ENCODE data around the gene LRRC10B. TPM values are rescaled to one million over a fixed set of nuclear protein-coding genes. Genes with fewer than 3 reads are reported as not detected.

LRRC10B gene
- polyA plus RNA-seq, 2 of the 4 experiments (the other 2 are of a cell fraction), result 0.03 to 0.04 TPM

GRCh38 chr11:61528114-61528513 lies 19.6 kb downstream of the LRRC10B start:
- peaks cover 9% of the 10 kb centered on the region for H3K4me1 ChIP-seq
- no peak for DNase-seq (ENCODE audit: low read depth in 1 of 2, low spot score in 1 of 2)
- 32% methylated on average over 14 of the region's 14 CpGs for WGBS (ENCODE audit: missing lambda C conversion rate)
- no peak overlapping the region for H3K4me2 ChIP-seq
- no peaks in the 10 kb centered on the region for H3K9me3 ChIP-seq
- no peak for ATAC-seq
- H3K27ac ChIP-seq, result no peak overlapping the region
- no peak overlapping the region for H3K4me3 ChIP-seq
- FAIRE-seq, result no peak
- ChIA-PET POLR2A (no interaction called here), CTCF (interaction anchor here (1.0 to 9.1 kb wide), 6 partner anchors 8 to 205 kb away, joined by 3 to 150 read pairs (median 4); no protein-coding TSS in a partner anchor)
- TF ChIP-seq ZNF302 (CRISPR knock-in tag; IDR thresholded peaks at IDR 0.05) (no peak), PBX3 (IDR thresholded peaks at IDR 0.05) (no peak), ZFP36 (IDR thresholded peaks at IDR 0.05; ENCODE audit: borderline replicate concordance, partially characterized antibody) (no peak), GATA3 (IDR thresholded peaks at IDR 0.05; ENCODE audit: borderline replicate concordance) (no peak), RNF2 (IDR thresholded peaks at IDR 0.05; ENCODE audit: borderline replicate concordance, low read depth) (no peak), BHLHE40 (IDR thresholded peaks at IDR 0.05; ENCODE audit: low read depth, low read length) (no peak), EHMT2 (IDR thresholded peaks at IDR 0.05; ENCODE audit: low read depth) (no peak), ZC3H11A (IDR thresholded peaks at IDR 0.05) (no peak), HOXB5 (CRISPR knock-in tag; IDR thresholded peaks at IDR 0.05) (no peak), POLR2A (IDR thresholded peaks at IDR 0.05; ENCODE audit: low read length) (no peak), RARB (CRISPR knock-in tag; IDR thresholded peaks at IDR 0.05) (no peak), ZSCAN20 (CRISPR knock-in tag; IDR thresholded peaks at IDR 0.05) (no peak)

GRCh38 chr11:61529537-61530225 lies 21.1 kb downstream of the LRRC10B start:
- no peak for TF ChIP-seq RFX5 (IDR thresholded peaks at IDR 0.05)
- WGBS (ENCODE audit: missing lambda C conversion rate), result 62% methylated on average over 21 of the region's 21 CpGs
- CTCF ChIA-PET, result interaction anchor here (0.6 to 9.1 kb wide), 8 partner anchors 14 to 109 kb away, joined by 3 to 150 read pairs (median 4); a partner anchor contains a TSS
- Histone ChIP-seq H3K9me3 (no peaks in the 10 kb centered on the region), H3K4me1 (peaks cover 9% of the 10 kb centered on the region), H3K4me2 (no peak overlapping the region), H3K4me3 (no peak overlapping the region), H3K27ac (no peak overlapping the region)
- DNase-seq (ENCODE audit: low read depth in 1 of 2, low spot score in 1 of 2), result no peak
- ATAC-seq, result no peak
- POLR2A ChIA-PET, result interaction anchor here (0.6 kb wide), 1 partner anchor 114 kb away, joined by 3 read pairs; no protein-coding TSS in a partner anchor
- FAIRE-seq, result no peak

GRCh38 chr11:61531044-61531443 lies 22.5 kb downstream of the LRRC10B start:
- ATAC-seq (no peak), FAIRE-seq (no peak), DNase-seq (ENCODE audit: low read depth in 1 of 2, low spot score in 1 of 2) (no peak)
- ChIA-PET CTCF (interaction anchor here (0.7 to 9.1 kb wide), 15 partner anchors 9 to 226 kb away, joined by 3 to 150 read pairs (median 8); partner anchors contain the start of gene LRRC10B), POLR2A (no interaction called here)
- TF ChIP-seq HDAC2 (IDR thresholded peaks at IDR 0.05) (no peak), CTCF (IDR thresholded peaks at IDR 0.05) (no peak), KDM5A (IDR thresholded peaks at IDR 0.05) (no peak), USF2 (IDR thresholded peaks at IDR 0.05) (no peak), POLR2AphosphoS2 (conservative IDR thresholded peaks at IDR 0.05; ENCODE audit: low read length) (no peak), SREBF2 (IDR thresholded peaks at IDR 0.05) (no peak), HOXA7 (CRISPR knock-in tag; IDR thresholded peaks at IDR 0.05) (no peak), EHF (CRISPR knock-in tag; IDR thresholded peaks at IDR 0.05) (no peak), CEBPB (IDR thresholded peaks at IDR 0.05) (no peak), CBX2 (IDR thresholded peaks at IDR 0.05; ENCODE audit: borderline replicate concordance, low read depth) (no peak), RARB (CRISPR knock-in tag; IDR thresholded peaks at IDR 0.05) (no peak), JUN (IDR thresholded peaks at IDR 0.05) (no peak), ZNF302 (CRISPR knock-in tag; IDR thresholded peaks at IDR 0.05) (no peak), EP300 (IDR thresholded peaks at IDR 0.05) (no peak), HOXB5 (CRISPR knock-in tag; IDR thresholded peaks at IDR 0.05) (no peak), ZC3H11A (IDR thresholded peaks at IDR 0.05) (no peak)
- Histone ChIP-seq H3K4me2 (no peak overlapping the region), H3K9me3 (no peaks in the 10 kb centered on the region), H3K27ac (no peak overlapping the region), H3K4me1 (peaks cover 9% of the 10 kb centered on the region), H3K4me3 (no peak overlapping the region)
- WGBS (ENCODE audit: missing lambda C conversion rate), result 27% methylated on average over 3 of the region's 3 CpGs
